K562 (cell line): ENCODE measurements around the gene SPPL3. TPM values are rescaled to one million over a fixed set of nuclear protein-coding genes. Genes with fewer than 3 reads are reported as not detected.

Experiments
- ATAC-seq: fragments of 200-7000 bp; cut with Tn5 transposase; 3 replicates; pipeline ENCODE4 v1.9.1; 2020; ENCODE audit warnings: moderate library complexity
- BruUV-seq: library from RNA; stranded (reverse); fragments of 400-500 nt; replicated peaks from 2 replicates; lab custom pipeline; 2021; lab: Mats Ljungman, UMichigan
- CTCF ChIA-PET: fragments of 300-600 bp; formaldehyde crosslinking; extraction: SDS; loops from one replicate; lab custom pipeline; 2021; ENCODE audit warnings: low intra/inter-chr PET ratio; lab: Yijun Ruan, JAX
- POLR2A ChIA-PET: fragments of 300-600, 350-650 bp; sonication (Branson Sonifier 250); formaldehyde crosslinking; extraction: SDS; loops from one replicate; lab custom pipeline; 2021; ENCODE audit warnings: antibody characterized with exemption, inconsistent platforms; lab: Yijun Ruan, JAX
- DNase-seq, 4 experiments: peaks; one replicate each; pipeline versions ENCODE4 v3.0.0 to v3.0.0-alpha.2; 2011 to 2018; ENCODE audit warnings: low spot score in 3 of 4, mixed read lengths in 3 of 4; ENCODE audit errors: extremely low read depth in 1 of 4
- FAIRE-seq: peaks from 2 replicates; lab custom pipeline; 2011; peaks lifted over from hg19 to GRCh38; lab: Jason Lieb, UNC
- H2AFZ ChIP-seq: 2 replicates; pipeline ENCODE4 v1.6.0; 2011; ENCODE audit warnings: low read depth, low read length, control low read depth, inconsistent platforms
- H3K27ac ChIP-seq: fragments of 200-600 bp; 3 replicates; pipeline ENCODE4 v1.8.0; 2011; ENCODE audit warnings: low read depth, mild to moderate bottlenecking, control low read depth, inconsistent platforms, low read length, moderate library complexity, mixed read lengths; ENCODE audit errors: extremely low read depth
- H3K27me3 ChIP-seq, 2 experiments: fragments of 300-600 bp in 1 of 2; 2 replicates in 1 of 2; 3 replicates in 1 of 2; pipeline versions ENCODE4 v1.6.0 to v1.8.0; 2011; ENCODE audit warnings: inconsistent platforms in 2 of 2, low read length in 2 of 2, mild to moderate bottlenecking in 1 of 2, mixed read lengths in 1 of 2, moderate library complexity in 1 of 2; ENCODE audit not compliant: control insufficient read depth in 2 of 2, insufficient read depth in 2 of 2
- H3K36me3 ChIP-seq: fragments of 300-600 bp; 3 replicates; pipeline ENCODE4 v1.8.0; 2011; ENCODE audit warnings: mild to moderate bottlenecking, low read length, inconsistent platforms; ENCODE audit not compliant: control insufficient read depth, insufficient read depth
- H3K4me1 ChIP-seq, 2 experiments: fragments of 200-600 bp in 1 of 2; replicated peaks in 1 of 2; 2 replicates in 1 of 2; 3 replicates in 1 of 2; pipeline versions ENCODE4 v1.5.1 to v1.8.0; 2011; ENCODE audit warnings: inconsistent platforms in 2 of 2, low read length in 2 of 2, mild to moderate bottlenecking in 1 of 2, mixed read lengths in 1 of 2, moderate library complexity in 1 of 2; ENCODE audit not compliant: control insufficient read depth in 2 of 2, insufficient read depth in 2 of 2
- H3K4me2 ChIP-seq: 2 replicates; pipeline ENCODE4 v1.6.1; 2011; ENCODE audit warnings: low read length, control low read depth, inconsistent platforms, mixed read lengths; ENCODE audit not compliant: insufficient read depth
- H3K4me3 ChIP-seq: fragments of 200-600 bp; sonication (generic), shearing (Covaris generic); 2 replicates; pipeline ENCODE4 v1.5.1; 2016; ENCODE audit warnings: control low read depth, inconsistent platforms
- H3K79me2 ChIP-seq: fragments of 200-600 bp; 3 replicates; pipeline ENCODE4 v1.8.0; 2011; ENCODE audit warnings: low read length, inconsistent platforms; ENCODE audit not compliant: control insufficient read depth, insufficient read depth
- H3K9ac ChIP-seq, 2 experiments: 2 replicates each; pipeline versions ENCODE4 v1.6.0 to v1.6.1; 2011; ENCODE audit warnings: low read depth in 2 of 2, low read length in 2 of 2, control low read depth in 1 of 2, inconsistent platforms in 1 of 2, mild to moderate bottlenecking in 1 of 2, mixed read lengths in 1 of 2; ENCODE audit not compliant: insufficient read depth in 1 of 2
- H3K9me1 ChIP-seq: one replicate; pipeline ENCODE4 v1.6.0; 2011; ENCODE audit warnings: inconsistent platforms, mild to moderate bottlenecking, low read length, moderate library complexity; ENCODE audit not compliant: control insufficient read depth, insufficient read depth
- H3K9me3 ChIP-seq: replicated peaks from 2 replicates; pipeline ENCODE4 v1.5.1; 2011; ENCODE audit warnings: low read depth, low read length, inconsistent platforms; ENCODE audit not compliant: control insufficient read depth, insufficient read depth
- H4K20me1 ChIP-seq: replicated peaks from 2 replicates; pipeline ENCODE4 v1.6.1; 2011; ENCODE audit warnings: low read length, inconsistent platforms, mixed read lengths; ENCODE audit not compliant: control insufficient read depth, insufficient read depth
- CHD2 ChIP-seq: IDR thresholded peaks from 2 replicates; pipeline ENCODE4 v1.6.1; 2011; ENCODE audit warnings: low read depth, low read length
- KDM2B ChIP-seq: fragments of 250-450 bp; sonication (Bioruptor Pico); IDR thresholded peaks from 2 replicates; pipeline ENCODE4 v1.8.0; 2021; ENCODE audit warnings: mild to moderate bottlenecking, moderate library complexity
- PHTF2 ChIP-seq: fragments of 250-450 bp; sonication (Bioruptor Pico); IDR thresholded peaks from 2 replicates; pipeline ENCODE4 v1.5.0; 2021; ENCODE audit warnings: mild to moderate bottlenecking
- ZNF644 ChIP-seq: fragments of 200-800 bp; sonication (Bioruptor generic); IDR thresholded peaks from 2 replicates; pipeline ENCODE4 v1.6.1; 2016; ENCODE audit warnings: low read depth, missing genetic modification characterization, missing compliant biosample characterization
- WGBS: fragments of 100-300 bp; shearing (Covaris generic); methylation state at CpG from one replicate; pipeline ENCODE4 v1.1.6; 2016; ENCODE audit warnings: low coverage, mixed read lengths; ENCODE audit not compliant: insufficient coverage; ENCODE audit errors: missing lambda C conversion rate; 5-methylcytosine and 5-hydroxymethylcytosine counted together
- in situ Hi-C: fragments of 300-500 bp; cut with MboI; formaldehyde crosslinking; loops from 4 replicates; pipeline ENCODE4 v1.15.0; 2018; ENCODE audit warnings: inconsistent platforms, mixed read lengths
- intact Hi-C: fragments of 100-400 bp; cut with micrococcal nuclease; formaldehyde crosslinking; loops from 2 replicates; pipeline ENCODE4 v1.14.2; 2022
- polyA plus RNA-seq, 8 experiments: library from polyadenylated mRNA; depleted of rRNA in 4 of 8; stranded (reverse) in 5 of 8; unstranded in 3 of 8; fragments of >200 nt; fragmentation: Nextera tagmentation in 2 of 8; fragmentation: Illumina TruSeq in 1 of 8; extraction: Ambion mirVana in 2 of 8; extraction: Trizol in 1 of 8; gene quantifications; 2 replicates each; pipeline versions ENCODE4 v1.2.1 to v1.2.3, GENCODE V29; 2011 to 2014; ENCODE audit warnings: inconsistent platforms in 1 of 8, missing spikeins in 1 of 8
- total RNA-seq, 7 experiments: library from RNA; depleted of rRNA in 6 of 7; stranded (reverse); fragments of >200 nt in 6 of 7; fragmentation: Illumina TruSeq in 2 of 7; extraction: Trizol in 2 of 7; gene quantifications; 2 replicates each; pipeline versions ENCODE4 v1.2.1 to v1.2.3, GENCODE V29; 2011 to 2021; ENCODE audit warnings: low replicate concordance in 1 of 7
- TF ChIP-seq, protein P1 (sequence below): sonication (generic); formaldehyde crosslinking; IDR thresholded peaks from 2 replicates; pipeline ENCODE4 v1.4.0; 2020; ENCODE audit warnings: mild to moderate bottlenecking, missing genetic modification reagents
- TF ChIP-seq, protein P2 (sequence below): sonication (generic); IDR thresholded peaks from 2 replicates; pipeline ENCODE4 v1.6.1; 2016
- TF ChIP-seq, protein P3 (sequence below): sonication (generic); formaldehyde crosslinking; IDR thresholded peaks from 2 replicates; pipeline ENCODE4 v1.8.0; 2022; ENCODE audit warnings: missing genetic modification reagents, mild to moderate bottlenecking, borderline replicate concordance

Gene SPPL3
- total and polyA plus RNA-seq, 9 of the 15 experiments (the other 6 are each of a cell fraction or from before 2014, with no cell fraction given) = 2.9 to 32.1 (median 7.1) TPM

DNA sequence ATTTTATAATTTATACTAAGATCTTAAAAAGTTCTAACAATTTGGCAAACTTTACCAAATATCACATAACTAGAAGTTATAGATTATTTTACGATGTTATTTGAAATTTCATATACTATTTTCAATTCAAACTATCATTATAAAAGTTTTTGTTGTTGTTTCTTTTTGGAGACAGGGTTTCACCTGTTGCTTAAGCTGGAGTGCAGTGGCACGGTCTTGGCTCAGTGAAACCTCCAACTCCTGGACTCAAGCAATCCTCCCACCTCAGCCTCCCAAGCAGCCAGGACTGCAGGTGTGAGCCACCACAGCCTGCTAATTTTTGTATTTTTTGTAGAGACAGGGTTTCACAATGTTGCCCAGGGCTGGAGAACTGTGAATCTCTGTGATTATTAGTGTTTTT lies 87.8 kb downstream of the SPPL3 start:
- no peak overlapping the region for H3K9ac ChIP-seq
- CTCF ChIA-PET = no interaction called here
- TF ChIP-seq, protein P1, sequence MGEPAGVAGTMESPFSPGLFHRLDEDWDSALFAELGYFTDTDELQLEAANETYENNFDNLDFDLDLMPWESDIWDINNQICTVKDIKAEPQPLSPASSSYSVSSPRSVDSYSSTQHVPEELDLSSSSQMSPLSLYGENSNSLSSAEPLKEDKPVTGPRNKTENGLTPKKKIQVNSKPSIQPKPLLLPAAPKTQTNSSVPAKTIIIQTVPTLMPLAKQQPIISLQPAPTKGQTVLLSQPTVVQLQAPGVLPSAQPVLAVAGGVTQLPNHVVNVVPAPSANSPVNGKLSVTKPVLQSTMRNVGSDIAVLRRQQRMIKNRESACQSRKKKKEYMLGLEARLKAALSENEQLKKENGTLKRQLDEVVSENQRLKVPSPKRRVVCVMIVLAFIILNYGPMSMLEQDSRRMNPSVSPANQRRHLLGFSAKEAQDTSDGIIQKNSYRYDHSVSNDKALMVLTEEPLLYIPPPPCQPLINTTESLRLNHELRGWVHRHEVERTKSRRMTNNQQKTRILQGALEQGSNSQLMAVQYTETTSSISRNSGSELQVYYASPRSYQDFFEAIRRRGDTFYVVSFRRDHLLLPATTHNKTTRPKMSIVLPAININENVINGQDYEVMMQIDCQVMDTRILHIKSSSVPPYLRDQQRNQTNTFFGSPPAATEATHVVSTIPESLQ (CRISPR knock-in tag) = no peak
- TF ChIP-seq PHTF2 (CRISPR knock-in tag) = no peak
- TF ChIP-seq ZNF644 (tag) = no peak
- no peak for TF ChIP-seq CHD2
- TF ChIP-seq, protein P2, sequence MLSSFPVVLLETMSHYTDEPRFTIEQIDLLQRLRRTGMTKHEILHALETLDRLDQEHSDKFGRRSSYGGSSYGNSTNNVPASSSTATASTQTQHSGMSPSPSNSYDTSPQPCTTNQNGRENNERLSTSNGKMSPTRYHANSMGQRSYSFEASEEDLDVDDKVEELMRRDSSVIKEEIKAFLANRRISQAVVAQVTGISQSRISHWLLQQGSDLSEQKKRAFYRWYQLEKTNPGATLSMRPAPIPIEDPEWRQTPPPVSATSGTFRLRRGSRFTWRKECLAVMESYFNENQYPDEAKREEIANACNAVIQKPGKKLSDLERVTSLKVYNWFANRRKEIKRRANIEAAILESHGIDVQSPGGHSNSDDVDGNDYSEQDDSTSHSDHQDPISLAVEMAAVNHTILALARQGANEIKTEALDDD = no peak
- TF ChIP-seq KDM2B (CRISPR knock-in tag) = no peak
- TF ChIP-seq, protein P3, sequence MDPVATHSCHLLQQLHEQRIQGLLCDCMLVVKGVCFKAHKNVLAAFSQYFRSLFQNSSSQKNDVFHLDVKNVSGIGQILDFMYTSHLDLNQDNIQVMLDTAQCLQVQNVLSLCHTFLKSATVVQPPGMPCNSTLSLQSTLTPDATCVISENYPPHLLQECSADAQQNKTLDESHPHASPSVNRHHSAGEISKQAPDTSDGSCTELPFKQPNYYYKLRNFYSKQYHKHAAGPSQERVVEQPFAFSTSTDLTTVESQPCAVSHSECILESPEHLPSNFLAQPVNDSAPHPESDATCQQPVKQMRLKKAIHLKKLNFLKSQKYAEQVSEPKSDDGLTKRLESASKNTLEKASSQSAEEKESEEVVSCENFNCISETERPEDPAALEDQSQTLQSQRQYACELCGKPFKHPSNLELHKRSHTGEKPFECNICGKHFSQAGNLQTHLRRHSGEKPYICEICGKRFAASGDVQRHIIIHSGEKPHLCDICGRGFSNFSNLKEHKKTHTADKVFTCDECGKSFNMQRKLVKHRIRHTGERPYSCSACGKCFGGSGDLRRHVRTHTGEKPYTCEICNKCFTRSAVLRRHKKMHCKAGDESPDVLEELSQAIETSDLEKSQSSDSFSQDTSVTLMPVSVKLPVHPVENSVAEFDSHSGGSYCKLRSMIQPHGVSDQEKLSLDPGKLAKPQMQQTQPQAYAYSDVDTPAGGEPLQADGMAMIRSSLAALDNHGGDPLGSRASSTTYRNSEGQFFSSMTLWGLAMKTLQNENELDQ = no peak
- TF ChIP-seq, all 486 proteins: peak for 0
- no peaks in the 10 kb centered on the region for H3K27me3 ChIP-seq
- no TSS peak for BruUV-seq
- H3K79me2 ChIP-seq = peaks cover 4% of the 10 kb centered on the region; the same call in 1 of the 3 replicates
- H3K4me2 ChIP-seq = no peak overlapping the region
- no peak overlapping the region for H2AFZ ChIP-seq
- H3K27ac ChIP-seq = no peak overlapping the region
- DNase-seq = no peak
- no peak for FAIRE-seq
- no peak for ATAC-seq
- H3K9me1 ChIP-seq = no peaks in the 10 kb centered on the region
- in situ Hi-C loops (no loop called here), intact Hi-C loops (no loop called here)
- no peaks in the 10 kb centered on the region for H3K36me3 ChIP-seq
- H4K20me1 ChIP-seq = no peaks in the 10 kb centered on the region; the same call in 1 of the 2 replicates
- POLR2A ChIA-PET = no interaction called here
- no peaks in the 10 kb centered on the region for H3K4me1 ChIP-seq
- WGBS = 74% methylated on average over 2 of the region's 2 CpGs
- no peak overlapping the region for H3K4me3 ChIP-seq
- no peaks in the 10 kb centered on the region for H3K9me3 ChIP-seq
